Measurements from ENCODE around the gene MSI2.

The MSI2 gene

DNA sequence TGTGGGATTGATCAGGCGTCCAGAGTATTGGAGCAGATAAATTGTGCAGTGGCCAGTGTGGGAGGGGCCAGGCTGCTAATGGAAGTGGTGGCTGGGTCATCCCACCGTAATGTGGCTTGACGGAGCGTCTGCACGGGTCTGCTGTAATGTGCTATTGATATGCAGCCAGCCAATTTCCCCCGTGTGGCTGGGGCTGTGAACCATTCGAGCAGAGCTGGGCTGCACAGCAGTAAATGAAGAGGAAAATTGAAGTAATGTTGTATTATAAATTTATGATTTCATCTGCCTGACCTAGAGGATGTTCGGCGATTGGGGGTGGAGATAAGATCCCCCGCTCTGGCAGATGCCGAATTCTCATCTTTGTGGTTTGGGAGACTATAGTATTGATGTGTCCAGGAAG, 367.3 kb downstream of the MSI2 start:
- Histone ChIP-seq H3K4me2 (ENCODE audit: low read length) (peak overlapping the region; percentile 63), H3K9ac (ENCODE audit: low read length) (peak overlapping the region; percentile 66; the same call in 1 of the 2 replicates), H4K20me1 (ENCODE audit: insufficient read depth, low read length) (no peaks in the 10 kb centered on the region), H3K79me2 (ENCODE audit: insufficient read depth, low read length) (no peaks in the 10 kb centered on the region), H3K9me3 (ENCODE audit: low read length) (no peaks in the 10 kb centered on the region), H3K9me2 (ENCODE audit: low read depth, low read length) (no peaks in the 10 kb centered on the region), H3K27ac (ENCODE audit: low read depth, low read length, poor library complexity, severe bottlenecking) (peak overlapping the region; percentile 91), H3K4me1 (ENCODE audit: insufficient read depth, low read length, severe bottlenecking) (peaks cover 54% of the 10 kb centered on the region), H3K4me3 (ENCODE audit: low read depth, low read length, poor library complexity, severe bottlenecking) (peak overlapping the region; percentile 28), H2AFZ (ENCODE audit: low read length) (no peak overlapping the region), H3K36me3 (ENCODE audit: insufficient read depth, low read length) (peaks cover 69% of the 10 kb centered on the region), H3F3A (ENCODE audit: insufficient read depth, low read length) (no peaks in the 10 kb centered on the region), H3K27me3 (ENCODE audit: insufficient read depth, low read length) (no peaks in the 10 kb centered on the region)
- no peak for TF ChIP-seq EZH2 (IDR thresholded peaks at IDR 0.05; ENCODE audit: borderline replicate concordance, low read length)
- TF ChIP-seq, protein P1, sequence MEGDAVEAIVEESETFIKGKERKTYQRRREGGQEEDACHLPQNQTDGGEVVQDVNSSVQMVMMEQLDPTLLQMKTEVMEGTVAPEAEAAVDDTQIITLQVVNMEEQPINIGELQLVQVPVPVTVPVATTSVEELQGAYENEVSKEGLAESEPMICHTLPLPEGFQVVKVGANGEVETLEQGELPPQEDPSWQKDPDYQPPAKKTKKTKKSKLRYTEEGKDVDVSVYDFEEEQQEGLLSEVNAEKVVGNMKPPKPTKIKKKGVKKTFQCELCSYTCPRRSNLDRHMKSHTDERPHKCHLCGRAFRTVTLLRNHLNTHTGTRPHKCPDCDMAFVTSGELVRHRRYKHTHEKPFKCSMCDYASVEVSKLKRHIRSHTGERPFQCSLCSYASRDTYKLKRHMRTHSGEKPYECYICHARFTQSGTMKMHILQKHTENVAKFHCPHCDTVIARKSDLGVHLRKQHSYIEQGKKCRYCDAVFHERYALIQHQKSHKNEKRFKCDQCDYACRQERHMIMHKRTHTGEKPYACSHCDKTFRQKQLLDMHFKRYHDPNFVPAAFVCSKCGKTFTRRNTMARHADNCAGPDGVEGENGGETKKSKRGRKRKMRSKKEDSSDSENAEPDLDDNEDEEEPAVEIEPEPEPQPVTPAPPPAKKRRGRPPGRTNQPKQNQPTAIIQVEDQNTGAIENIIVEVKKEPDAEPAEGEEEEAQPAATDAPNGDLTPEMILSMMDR (IDR thresholded peaks at IDR 0.05; ENCODE audit: low read length) = no peak

DNA sequence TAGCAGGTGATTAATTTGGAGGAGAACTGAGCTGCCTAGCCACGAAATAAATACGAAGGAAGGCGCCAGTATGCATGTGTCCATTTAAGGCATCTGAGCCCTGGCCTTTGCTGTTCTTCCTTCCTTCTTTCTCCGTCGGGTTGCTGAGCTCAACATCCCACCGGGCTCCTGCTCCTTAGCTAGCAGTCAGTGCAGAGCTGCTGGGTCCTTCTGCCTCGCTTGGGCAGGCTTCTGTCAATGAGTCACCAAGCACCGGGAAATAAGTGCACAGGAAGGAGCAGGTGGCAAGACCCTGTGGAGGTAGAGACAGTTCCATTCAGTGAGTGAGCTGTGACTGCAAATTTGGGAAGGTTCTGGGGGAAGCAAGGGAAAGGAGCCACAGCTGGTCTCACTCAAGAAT, 368.1 kb downstream of the MSI2 start:
- no peaks in the 10 kb centered on the region for H3F3A ChIP-seq (ENCODE audit: insufficient read depth, low read length)
- no peaks in the 10 kb centered on the region for H4K20me1 ChIP-seq (ENCODE audit: insufficient read depth, low read length)
- no peak overlapping the region; the same call in 1 of the 2 replicates for H3K9ac ChIP-seq (ENCODE audit: low read length)
- H3K9me3 ChIP-seq (ENCODE audit: low read length) = no peaks in the 10 kb centered on the region
- H3K79me2 ChIP-seq (ENCODE audit: insufficient read depth, low read length) = no peaks in the 10 kb centered on the region
- H3K4me1 ChIP-seq (ENCODE audit: insufficient read depth, low read length, severe bottlenecking) = peaks cover 62% of the 10 kb centered on the region
- TF ChIP-seq, protein P1 (IDR thresholded peaks at IDR 0.05; ENCODE audit: low read length) = no peak
- no peak for TF ChIP-seq EZH2 (IDR thresholded peaks at IDR 0.05; ENCODE audit: borderline replicate concordance, low read length)
- peak overlapping the region; percentile 91 for H3K27ac ChIP-seq (ENCODE audit: low read depth, low read length, poor library complexity, severe bottlenecking)
- H2AFZ ChIP-seq (ENCODE audit: low read length) = no peak overlapping the region
- no peaks in the 10 kb centered on the region for H3K27me3 ChIP-seq (ENCODE audit: insufficient read depth, low read length)
- H3K4me3 ChIP-seq (ENCODE audit: low read depth, low read length, poor library complexity, severe bottlenecking) = no peak overlapping the region
- H3K36me3 ChIP-seq (ENCODE audit: insufficient read depth, low read length) = peaks cover 66% of the 10 kb centered on the region
- H3K4me2 ChIP-seq (ENCODE audit: low read length) = no peak overlapping the region
- no peaks in the 10 kb centered on the region for H3K9me2 ChIP-seq (ENCODE audit: low read depth, low read length)

DNA sequence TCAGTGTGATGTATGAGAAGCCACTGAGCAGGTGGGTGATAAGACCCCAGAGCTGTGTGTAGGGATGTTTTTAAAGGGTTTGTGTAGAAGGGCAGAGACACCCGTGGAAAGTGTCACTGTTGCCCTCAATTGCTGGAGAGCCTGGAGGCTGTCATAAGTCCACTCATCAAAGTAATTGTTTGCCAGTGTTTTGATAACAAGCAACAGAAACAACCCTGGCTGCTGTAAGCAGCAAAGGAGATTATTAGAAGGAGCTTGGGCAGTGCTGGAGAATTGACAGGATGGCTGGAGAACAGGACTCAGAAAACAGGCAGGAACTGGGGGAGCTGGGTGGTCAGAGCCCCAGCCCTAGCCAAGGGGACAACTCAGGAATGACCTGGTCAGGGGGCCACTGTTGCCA, 369.2 kb downstream of the MSI2 start:
- no peak overlapping the region for H3K4me2 ChIP-seq (ENCODE audit: low read length)
- H3K9me2 ChIP-seq (ENCODE audit: low read depth, low read length) = no peaks in the 10 kb centered on the region
- TF ChIP-seq, protein P1 (IDR thresholded peaks at IDR 0.05; ENCODE audit: low read length) = no peak
- no peak for TF ChIP-seq EZH2 (IDR thresholded peaks at IDR 0.05; ENCODE audit: borderline replicate concordance, low read length)
- no peak overlapping the region for H3K9ac ChIP-seq (ENCODE audit: low read length)
- H2AFZ ChIP-seq (ENCODE audit: low read length) = no peak overlapping the region
- no peaks in the 10 kb centered on the region for H4K20me1 ChIP-seq (ENCODE audit: insufficient read depth, low read length)
- no peak overlapping the region for H3K4me3 ChIP-seq (ENCODE audit: low read depth, low read length, poor library complexity, severe bottlenecking)
- peaks cover 59% of the 10 kb centered on the region for H3K4me1 ChIP-seq (ENCODE audit: insufficient read depth, low read length, severe bottlenecking)
- H3K27me3 ChIP-seq (ENCODE audit: insufficient read depth, low read length) = no peaks in the 10 kb centered on the region
- H3K36me3 ChIP-seq (ENCODE audit: insufficient read depth, low read length) = peaks cover 61% of the 10 kb centered on the region
- H3K9me3 ChIP-seq (ENCODE audit: low read length) = no peaks in the 10 kb centered on the region
- H3F3A ChIP-seq (ENCODE audit: insufficient read depth, low read length) = no peaks in the 10 kb centered on the region
- H3K79me2 ChIP-seq (ENCODE audit: insufficient read depth, low read length) = no peaks in the 10 kb centered on the region
- peak overlapping the region; percentile 91 for H3K27ac ChIP-seq (ENCODE audit: low read depth, low read length, poor library complexity, severe bottlenecking)
